ENCODE measurements around the gene SRP68.

SRP68 gene

GRCh38 chr17:76036497-76037261, 35.6 kb downstream of the SRP68 start:
- H3K27ac Mint-ChIP-seq, result peak overlapping the region; percentile 55 to 84 (median 59)
- no peaks in the 10 kb centered on the region for H3K9me3 Mint-ChIP-seq
- H3K4me3 Mint-ChIP-seq, result peak overlapping the region in 1 of 3 experiments; percentile 41
- no peak for TF ChIP-seq CTCF (IDR thresholded peaks at IDR 0.05; ENCODE audit: unreplicated experiment in 3 of 3)
- peaks cover 37% of the 10 kb centered on the region for H3K36me3 Mint-ChIP-seq (ENCODE audit: low read depth)
- peaks cover 11% of the 10 kb centered on the region for H3K4me1 Mint-ChIP-seq
- no peaks in the 10 kb centered on the region for H3K27me3 Mint-ChIP-seq (ENCODE audit: low read depth)

- peaks cover 13% of the 10 kb centered on the region for H3K4me1 Mint-ChIP-seq
- H3K4me3 Mint-ChIP-seq, result no peak overlapping the region
- no peaks in the 10 kb centered on the region for H3K9me3 Mint-ChIP-seq
- no peak for TF ChIP-seq CTCF (IDR thresholded peaks at IDR 0.05; ENCODE audit: unreplicated experiment in 3 of 3)
- peaks cover 21% of the 10 kb centered on the region for H3K36me3 Mint-ChIP-seq (ENCODE audit: low read depth)
- peak overlapping the region in 2 of 3 experiments; percentile 37 to 74 for H3K27ac Mint-ChIP-seq
- no peaks in the 10 kb centered on the region for H3K27me3 Mint-ChIP-seq (ENCODE audit: low read depth)
Measured at GRCh38 chr17:76034428-76035350, 37.6 kb downstream of the SRP68 start.

- H3K4me3 Mint-ChIP-seq, result no peak overlapping the region
- no peaks in the 10 kb centered on the region for H3K9me3 Mint-ChIP-seq
- H3K27ac Mint-ChIP-seq, result no peak overlapping the region
- no peak for TF ChIP-seq CTCF (IDR thresholded peaks at IDR 0.05; ENCODE audit: unreplicated experiment in 3 of 3)
- peaks cover 6% of the 10 kb centered on the region for H3K27me3 Mint-ChIP-seq (ENCODE audit: low read depth)
- peaks cover 5% of the 10 kb centered on the region for H3K36me3 Mint-ChIP-seq (ENCODE audit: low read depth)
- peaks cover 17% of the 10 kb centered on the region for H3K4me1 Mint-ChIP-seq
Measured at GRCh38 chr17:76033139-76033538, 39.2 kb downstream of the SRP68 start.

- Mint-ChIP-seq H3K4me3 (no peak overlapping the region), H3K36me3 (ENCODE audit: low read depth) (peaks cover 3% of the 10 kb centered on the region), H3K9me3 (no peaks in the 10 kb centered on the region), H3K4me1 (peaks cover 17% of the 10 kb centered on the region), H3K27ac (no peak overlapping the region), H3K27me3 (ENCODE audit: low read depth) (peaks cover 6% of the 10 kb centered on the region)
- TF ChIP-seq CTCF (IDR thresholded peaks at IDR 0.05; ENCODE audit: unreplicated experiment in 3 of 3), result no peak
Measured at GRCh38 chr17:76032780-76033108, 39.6 kb downstream of the SRP68 start.

GRCh38 chr17:76032073-76032779, 40.1 kb downstream of the SRP68 start:
- H3K9me3 Mint-ChIP-seq, result no peaks in the 10 kb centered on the region
- H3K4me1 Mint-ChIP-seq, result peaks cover 17% of the 10 kb centered on the region
- H3K27me3 Mint-ChIP-seq (ENCODE audit: low read depth), result peaks cover 6% of the 10 kb centered on the region
- H3K36me3 Mint-ChIP-seq (ENCODE audit: low read depth), result peaks cover 3% of the 10 kb centered on the region
- no peak overlapping the region for H3K27ac Mint-ChIP-seq
- H3K4me3 Mint-ChIP-seq, result no peak overlapping the region
- no peak for TF ChIP-seq CTCF (IDR thresholded peaks at IDR 0.05; ENCODE audit: unreplicated experiment in 3 of 3)

Measured in nephron (organoid).